Neuronal stem cell (in vitro differentiated cells): Measurements from ENCODE around the gene UVSSA.
A peak's percentile ranks its signal among the peaks of the same experiment; 100 is the strongest.

Source experiments
- DNase-seq: peaks from one replicate; pipeline ENCODE4 v3.0.0-alpha.2; 2013; ENCODE audit warnings: low spot score
- H2AFZ ChIP-seq: one replicate; pipeline ENCODE4 v1.6.1; 2013; ENCODE audit warnings: mild to moderate bottlenecking, low read length, inconsistent platforms
- H2AK5ac ChIP-seq: 2 replicates; pipeline ENCODE4 v1.6.1; 2013; ENCODE audit warnings: low read depth, mild to moderate bottlenecking, inconsistent platforms, low read length, moderate library complexity, mixed read lengths
- H2BK120ac ChIP-seq: 2 replicates; pipeline ENCODE4 v1.6.1; 2013; ENCODE audit warnings: low read depth, mild to moderate bottlenecking, inconsistent platforms, low read length, moderate library complexity, mixed read lengths
- H2BK12ac ChIP-seq: one replicate; pipeline ENCODE4 v1.6.1; 2013; ENCODE audit warnings: low read length, inconsistent platforms
- H2BK15ac ChIP-seq: 2 replicates; pipeline ENCODE4 v1.6.1; 2013; ENCODE audit warnings: mild to moderate bottlenecking, low read length, inconsistent platforms, mixed read lengths
- H2BK5ac ChIP-seq: one replicate; pipeline ENCODE4 v1.6.1; 2013; ENCODE audit warnings: inconsistent platforms, mild to moderate bottlenecking, low read length, moderate library complexity
- H3K14ac ChIP-seq: one replicate; pipeline ENCODE4 v1.6.1; 2013; ENCODE audit warnings: low read length, inconsistent platforms
- H3K18ac ChIP-seq: 2 replicates; pipeline ENCODE4 v1.6.1; 2013; ENCODE audit warnings: low read length, inconsistent platforms
- H3K23ac ChIP-seq: 2 replicates; pipeline ENCODE4 v1.6.1; 2013; ENCODE audit warnings: low read depth, mild to moderate bottlenecking, mixed read lengths, low read length, inconsistent platforms; ENCODE audit not compliant: poor library complexity
- H3K27ac ChIP-seq: replicated peaks from 3 replicates; pipeline ENCODE4 v1.5.1; 2013; ENCODE audit warnings: low read length, inconsistent platforms
- H3K27me3 ChIP-seq, 3 experiments: 2 replicates each; pipeline ENCODE4 v1.6.1; 2013; ENCODE audit warnings: low read length in 3 of 3, mild to moderate bottlenecking in 2 of 3, inconsistent platforms in 1 of 3, low read depth in 1 of 3, mixed read lengths in 1 of 3, moderate library complexity in 1 of 3; ENCODE audit not compliant: control insufficient read depth in 3 of 3, insufficient read depth in 3 of 3
- H3K36me3 ChIP-seq, 2 donors: replicated peaks in 1 of 2; 2 replicates each; pipeline ENCODE4 v1.6.1; 2013; ENCODE audit warnings: low read length in 2 of 2; ENCODE audit not compliant: control insufficient read depth in 2 of 2, insufficient read depth in 2 of 2
- H3K4ac ChIP-seq: 2 replicates; pipeline ENCODE4 v1.6.1; 2013; ENCODE audit warnings: inconsistent platforms, mild to moderate bottlenecking, low read length, moderate library complexity
- H3K4me1 ChIP-seq, 2 donors: 1 replicate in 1 of 2; 2 replicates in 1 of 2; pipeline ENCODE4 v1.6.1; 2013; ENCODE audit warnings: low read length in 2 of 2, low read depth in 1 of 2; ENCODE audit not compliant: control insufficient read depth in 2 of 2, insufficient read depth in 1 of 2
- H3K4me2 ChIP-seq: one replicate; pipeline ENCODE4 v1.6.1; 2013; ENCODE audit warnings: mild to moderate bottlenecking, low read length, inconsistent platforms; ENCODE audit not compliant: insufficient read depth, poor library complexity, severe bottlenecking
- H3K4me3 ChIP-seq, 2 donors: 2 replicates each; pipeline ENCODE4 v1.5.1; 2013; ENCODE audit warnings: low read length in 2 of 2, mild to moderate bottlenecking in 2 of 2, inconsistent platforms in 1 of 2, moderate library complexity in 1 of 2
- H3K79me1 ChIP-seq: one replicate; pipeline ENCODE4 v1.6.1; 2013; ENCODE audit warnings: low read depth, mild to moderate bottlenecking, inconsistent platforms, low read length, moderate library complexity
- H3K9ac ChIP-seq: one replicate; pipeline ENCODE4 v1.6.1; 2013; ENCODE audit warnings: mild to moderate bottlenecking, low read depth, low read length, inconsistent platforms; ENCODE audit not compliant: poor library complexity
- H3K9me3 ChIP-seq, 2 donors: replicated peaks in 1 of 2; 2 replicates each; pipeline versions ENCODE3 to v1.6.1; 2013; ENCODE audit warnings: low read length in 2 of 2, mild to moderate bottlenecking in 2 of 2, inconsistent platforms in 1 of 2, low read depth in 1 of 2, mixed read lengths in 1 of 2, moderate library complexity in 1 of 2; ENCODE audit not compliant: control insufficient read depth in 2 of 2, insufficient read depth in 1 of 2
- H4K8ac ChIP-seq: one replicate; pipeline ENCODE4 v1.6.1; 2013; ENCODE audit warnings: low read depth, mild to moderate bottlenecking, inconsistent platforms, low read length, moderate library complexity
- H4K91ac ChIP-seq: one replicate; pipeline ENCODE4 v1.6.1; 2013; ENCODE audit warnings: low read length, low read depth, mild to moderate bottlenecking, inconsistent platforms; ENCODE audit not compliant: poor library complexity
- WGBS, 2 donors: extraction: QIAGEN DNeasy Blood & Tissue Kit; methylation state at CpG; one replicate each; pipeline ENCODE4 v1.1.7; 2013; ENCODE audit warnings: missing lambda C conversion rate in 2 of 2, mixed read lengths in 1 of 2; ENCODE audit not compliant: insufficient read length in 2 of 2, insufficient replicate concordance in 1 of 2; ENCODE audit errors: extremely low coverage in 2 of 2; 5-methylcytosine and 5-hydroxymethylcytosine counted together

Gene UVSSA

GRCh38 chr4:1377606-1378261 lies 30.7 kb downstream of the UVSSA start:
- Histone ChIP-seq H3K4me2 (no peak overlapping the region), H4K8ac (peak overlapping the region; percentile 43), H3K14ac (peak overlapping the region; percentile 82), H3K4ac (no peak overlapping the region), H2BK120ac (no peak overlapping the region), H3K36me3 (peaks cover 2 to 20% of the 10 kb centered on the region in 2 donors), H3K9ac (no peak overlapping the region), H3K27me3 (no peaks in the 10 kb centered on the region), H3K4me3 (no peak overlapping the region), H3K79me1 (no peaks in the 10 kb centered on the region), H3K18ac (peak overlapping the region; percentile 35), H3K9me3 (no peaks in the 10 kb centered on the region), H2BK15ac (peak overlapping the region; percentile 49), H3K4me1 (peaks cover 0 to 5% of the 10 kb centered on the region in 2 donors), H2AK5ac (no peak overlapping the region), H2AFZ (no peak overlapping the region), H3K23ac (peak overlapping the region; percentile 17), H3K27ac (no peak overlapping the region), H2BK12ac (no peak overlapping the region), H4K91ac (peak overlapping the region; percentile 89), H2BK5ac (peak overlapping the region; percentile 35)
- no CpG with 5 or more reads among the region's 19 CpGs for WGBS, 2 donors
- no peak for DNase-seq

- H3K14ac ChIP-seq: peak overlapping the region; percentile 82
- H2AFZ ChIP-seq: no peak overlapping the region
- no peak overlapping the region for H3K18ac ChIP-seq
- H3K4me2 ChIP-seq: no peak overlapping the region
- no peak overlapping the region for H3K9ac ChIP-seq
- no peak overlapping the region for H2BK5ac ChIP-seq
- no peak overlapping the region for H2BK15ac ChIP-seq
- H3K4me3 ChIP-seq: no peak overlapping the region
- no peak overlapping the region for H2BK120ac ChIP-seq
- peak overlapping the region; percentile 21 for H2AK5ac ChIP-seq
- H3K27me3 ChIP-seq: no peaks in the 10 kb centered on the region
- H3K79me1 ChIP-seq: no peaks in the 10 kb centered on the region
- H3K23ac ChIP-seq: peak overlapping the region; percentile 31
- peak overlapping the region; percentile 76 for H3K4ac ChIP-seq
- H2BK12ac ChIP-seq: no peak overlapping the region
- peaks cover 2 to 10% of the 10 kb centered on the region in 2 donors for H3K36me3 ChIP-seq
- H4K8ac ChIP-seq: no peak overlapping the region
- no peaks in the 10 kb centered on the region for H3K9me3 ChIP-seq
- DNase-seq: no peak
- H3K4me1 ChIP-seq: peaks cover 0 to 7% of the 10 kb centered on the region in 2 donors
- no CpG with 5 or more reads among the region's 30 CpGs for WGBS, 2 donors
- H4K91ac ChIP-seq: no peak overlapping the region
- H3K27ac ChIP-seq: no peak overlapping the region
These were observed 31.7 kb downstream of the UVSSA start for GRCh38 chr4:1378559-1379231.

GRCh38 chr4:1379351-1379781 lies 32.4 kb downstream of the UVSSA start:
- Histone ChIP-seq H4K91ac (no peak overlapping the region), H3K4me2 (no peak overlapping the region), H3K4me3 (no peak overlapping the region), H2AK5ac (no peak overlapping the region), H3K18ac (no peak overlapping the region), H3K23ac (peak overlapping the region; percentile 22), H3K9ac (peak overlapping the region; percentile 24), H3K4me1 (peaks cover 0 to 7% of the 10 kb centered on the region in 2 donors), H2AFZ (no peak overlapping the region), H2BK5ac (no peak overlapping the region), H3K27me3 (no peaks in the 10 kb centered on the region), H4K8ac (no peak overlapping the region), H3K27ac (no peak overlapping the region), H2BK15ac (no peak overlapping the region), H3K9me3 (no peaks in the 10 kb centered on the region), H3K36me3 (peaks cover 0 to 14% of the 10 kb centered on the region in 2 donors), H2BK12ac (no peak overlapping the region), H3K4ac (no peak overlapping the region), H3K79me1 (no peaks in the 10 kb centered on the region), H2BK120ac (no peak overlapping the region), H3K14ac (peak overlapping the region; percentile 89)
- no peak for DNase-seq
- WGBS, 2 donors: no CpG with 5 or more reads among the region's 27 CpGs

GRCh38 chr4:1379801-1380331 lies 32.9 kb downstream of the UVSSA start:
- no peak overlapping the region for H3K23ac ChIP-seq
- no peak overlapping the region for H3K9ac ChIP-seq
- H3K4ac ChIP-seq: no peak overlapping the region
- peak overlapping the region; percentile 46 for H2AK5ac ChIP-seq
- H3K79me1 ChIP-seq: no peaks in the 10 kb centered on the region
- H3K4me3 ChIP-seq: no peak overlapping the region
- no peak overlapping the region for H2BK5ac ChIP-seq
- H3K14ac ChIP-seq: peak overlapping the region; percentile 89
- H3K18ac ChIP-seq: peak overlapping the region; percentile 38
- H4K91ac ChIP-seq: no peak overlapping the region
- WGBS, 2 donors: no CpG with 5 or more reads among the region's 31 CpGs
- H2BK15ac ChIP-seq: no peak overlapping the region
- no peak overlapping the region for H3K4me2 ChIP-seq
- H2AFZ ChIP-seq: no peak overlapping the region
- H3K4me1 ChIP-seq: peaks cover 0 to 7% of the 10 kb centered on the region in 2 donors
- H3K27ac ChIP-seq: no peak overlapping the region
- no peaks in the 10 kb centered on the region for H3K9me3 ChIP-seq
- DNase-seq: no peak
- no peak overlapping the region for H2BK12ac ChIP-seq
- H3K27me3 ChIP-seq: no peaks in the 10 kb centered on the region
- peaks cover 0 to 15% of the 10 kb centered on the region in 2 donors for H3K36me3 ChIP-seq
- no peak overlapping the region for H4K8ac ChIP-seq
- no peak overlapping the region for H2BK120ac ChIP-seq
